Measurements from ENCODE around the gene ZFY. TPM values are rescaled to one million over a fixed set of nuclear protein-coding genes. Genes with fewer than 3 reads are reported as not detected.

ZFY gene
- total and polyA plus RNA-seq, 2 of the 4 experiments (the other 2 are of a cell fraction), result not detected

- in situ Hi-C loops (cut with MboI; ENCODE audit: low sequenced_read_pairs) (no loop called here), dilution Hi-C loops (cut with HindIII; ENCODE audit: low sequenced_read_pairs, unreplicated experiment) (no loop called here), intact Hi-C loops (cut with micrococcal nuclease) (no loop called here)
- Histone ChIP-seq H2BK120ac (ENCODE audit: low read depth, low read length) (no peak overlapping the region), H2AK5ac (ENCODE audit: low read depth, low read length) (no peak overlapping the region), H3K56ac (ENCODE audit: extremely low read depth, insufficient read depth, low read length) (no peak overlapping the region), H3K9me3 (ENCODE audit: control insufficient read depth, insufficient read depth, low read length) (no peaks in the 10 kb centered on the region), H2AK9ac (replicated peaks; ENCODE audit: low read depth, low read length, poor library complexity) (no peak overlapping the region), H3K4me3 (ENCODE audit: insufficient read depth, low read depth, low read length) (no peak overlapping the region), H3K4ac (ENCODE audit: low read depth, low read length) (no peak overlapping the region), H2AFZ (replicated peaks; ENCODE audit: low read length, poor library complexity) (no peak overlapping the region), H3K36me3 (ENCODE audit: control insufficient read depth, insufficient read depth, low read length) (no peaks in the 10 kb centered on the region), H2BK5ac (ENCODE audit: low read depth, low read length, poor library complexity, severe bottlenecking) (no peak overlapping the region), H3K27me3 (ENCODE audit: control insufficient read depth, insufficient read depth, low read length) (no peaks in the 10 kb centered on the region), H4K8ac (ENCODE audit: low read depth in 2 of 2, low read length in 2 of 2) (no peak overlapping the region), H3K27ac (ENCODE audit: insufficient read depth, low read length) (no peak overlapping the region), H3K79me1 (ENCODE audit: low read depth in 1 of 2, low read length in 2 of 2) (no peaks in the 10 kb centered on the region), H4K20me1 (ENCODE audit: insufficient read depth, low read length) (no peaks in the 10 kb centered on the region), H4K5ac (ENCODE audit: low read depth, low read length) (no peak overlapping the region), H3K4me2 (ENCODE audit: low read depth, low read length) (no peak overlapping the region), H3K9me1 (ENCODE audit: insufficient read depth, low read length) (no peaks in the 10 kb centered on the region), H3K14ac (replicated peaks; ENCODE audit: low read depth, low read length) (no peak overlapping the region), H3K18ac (ENCODE audit: low read depth, low read length) (no peak overlapping the region), H3K23ac (ENCODE audit: low read depth, low read length) (no peak overlapping the region), H3K9ac (ENCODE audit: low read depth, low read length) (no peak overlapping the region), H3K4me1 (ENCODE audit: control insufficient read depth, insufficient read depth, low read length) (no peaks in the 10 kb centered on the region), H2BK15ac (ENCODE audit: low read depth, low read length) (no peak overlapping the region), H2BK20ac (ENCODE audit: low read depth, low read length) (no peak overlapping the region), H4K91ac (ENCODE audit: insufficient read depth, low read depth, low read length) (no peak overlapping the region)
- no peak for DNase-seq
- no peak for TF ChIP-seq BHLHE40 (IDR thresholded peaks at IDR 0.05; ENCODE audit: low read depth, low read length)
- TF ChIP-seq USF2 (IDR thresholded peaks at IDR 0.05; ENCODE audit: low read depth, low read length), result no peak
- no peak for TF ChIP-seq MXI1 (IDR thresholded peaks at IDR 0.05; ENCODE audit: borderline replicate concordance, low read depth, low read length)
- TF ChIP-seq SMC3 (IDR thresholded peaks at IDR 0.05; ENCODE audit: low read depth, low read length), result no peak
- TF ChIP-seq MAZ (IDR thresholded peaks at IDR 0.05; ENCODE audit: borderline replicate concordance, low read depth, low read length), result no peak
- TF ChIP-seq CHD1 (IDR thresholded peaks at IDR 0.05; ENCODE audit: low read depth, low read length), result no peak
- no peak for TF ChIP-seq NFE2L2 (IDR thresholded peaks at IDR 0.05; ENCODE audit: low read depth, low read length)
- no peak for TF ChIP-seq POLR2A (IDR thresholded peaks at IDR 0.05; ENCODE audit: low read depth, low read length)
- no peak for TF ChIP-seq FOS (IDR thresholded peaks at IDR 0.05; ENCODE audit: low read depth, low read length)
- no peak for TF ChIP-seq MAFK (IDR thresholded peaks at IDR 0.05; ENCODE audit: low read depth, low read length)
- TF ChIP-seq RAD21 (IDR thresholded peaks at IDR 0.05; ENCODE audit: low read length), result no peak
- TF ChIP-seq CEBPB (IDR thresholded peaks at IDR 0.05; ENCODE audit: low read depth, low read length), result no peak
- no peak for TF ChIP-seq ELK1 (IDR thresholded peaks at IDR 0.05; ENCODE audit: borderline replicate concordance, low read depth, low read length)
- no peak for TF ChIP-seq RFX5 (IDR thresholded peaks at IDR 0.05; ENCODE audit: low read depth, low read length)
- no peak for TF ChIP-seq RCOR1 (IDR thresholded peaks at IDR 0.05; ENCODE audit: insufficient replicate concordance, low read length)
- TF ChIP-seq CTCF (conservative IDR thresholded peaks at IDR 0.05; ENCODE audit: low read depth, low read length), result no peak
- ATAC-seq (ENCODE audit: low read depth), result no peak
- no TSS peak for BruUV-seq (replicated peaks)
- POLR2A ChIA-PET (ENCODE audit: unreplicated experiment), result no interaction called here
- CTCF ChIA-PET, result no interaction called here
Observed at GRCh38 chrY:2913066-2913815, 21.9 kb upstream of the ZFY start.

All from IMR-90 (cell line).